Mesodermal cell (in vitro differentiated cells): ENCODE measurements around the gene SEMA3F.

Experiments used
- H3K27ac ChIP-seq: 2 replicates; pipeline ENCODE4 v1.7.0; 2013; ENCODE audit warnings: mild to moderate bottlenecking, low read depth, low read length, moderate library complexity; ENCODE audit not compliant: severe bottlenecking
- H3K36me3 ChIP-seq: 2 replicates; pipeline ENCODE4 v1.7.1; 2013; ENCODE audit warnings: mild to moderate bottlenecking, low read length, moderate library complexity; ENCODE audit not compliant: control insufficient read depth, insufficient read depth
- H3K4me1 ChIP-seq: one replicate; pipeline ENCODE4 v1.7.1; 2013; ENCODE audit warnings: mild to moderate bottlenecking, low read length; ENCODE audit not compliant: insufficient read depth, control insufficient read depth, poor library complexity, severe bottlenecking
- H3K4me3 ChIP-seq: 2 replicates; pipeline ENCODE4 v1.7.0; 2013; ENCODE audit warnings: low read length, control low read depth, mild to moderate bottlenecking; ENCODE audit not compliant: insufficient read depth, poor library complexity, severe bottlenecking; ENCODE audit errors: extremely low read depth
- H3K9me3 ChIP-seq: 2 replicates; pipeline ENCODE4 v1.7.1; 2013; ENCODE audit warnings: mild to moderate bottlenecking, low read length, moderate library complexity; ENCODE audit not compliant: control insufficient read depth
- WGBS, 2 experiments: methylation state at CpG; one replicate each; pipeline ENCODE4 v1.1.5; 2013; ENCODE audit warnings: missing lambda C conversion rate in 2 of 2; ENCODE audit not compliant: insufficient coverage in 2 of 2; 5-methylcytosine and 5-hydroxymethylcytosine counted together

Gene SEMA3F

GRCh38 chr3:50133283-50133615 lies 21.9 kb upstream of the SEMA3F start:
- Histone ChIP-seq H3K9me3 (no peaks in the 10 kb centered on the region), H3K4me3 (no peak overlapping the region), H3K4me1 (peaks cover 13% of the 10 kb centered on the region), H3K27ac (no peak overlapping the region), H3K36me3 (no peaks in the 10 kb centered on the region)
- WGBS, 2 experiments = 77 to 80% methylated on average over 4 of the region's 4 CpGs

GRCh38 chr3:50134367-50134766 lies 20.8 kb upstream of the SEMA3F start:
- H3K4me3 ChIP-seq = no peak overlapping the region
- H3K9me3 ChIP-seq = no peaks in the 10 kb centered on the region
- H3K36me3 ChIP-seq = no peaks in the 10 kb centered on the region
- H3K27ac ChIP-seq = no peak overlapping the region
- WGBS, 2 experiments = 50% methylated on average over 1 of the region's 2 CpGs; no CpG with 5 or more reads in 1 of the 2 experiments
- H3K4me1 ChIP-seq = peaks cover 24% of the 10 kb centered on the region

GRCh38 chr3:50135964-50136363 lies 19.2 kb upstream of the SEMA3F start:
- Histone ChIP-seq H3K9me3 (no peaks in the 10 kb centered on the region), H3K4me1 (peaks cover 30% of the 10 kb centered on the region), H3K27ac (no peak overlapping the region), H3K36me3 (no peaks in the 10 kb centered on the region), H3K4me3 (no peak overlapping the region)
- 100% methylated on average over 3 to 5 of the region's 5 CpGs for WGBS, 2 experiments

GRCh38 chr3:50136714-50137405 lies 18.3 kb upstream of the SEMA3F start:
- no peak overlapping the region for H3K27ac ChIP-seq
- no peaks in the 10 kb centered on the region for H3K9me3 ChIP-seq
- WGBS, 2 experiments = 73 to 80% methylated on average over 4 to 5 of the region's 6 CpGs
- H3K4me1 ChIP-seq = peaks cover 30% of the 10 kb centered on the region
- H3K4me3 ChIP-seq = no peak overlapping the region
- no peaks in the 10 kb centered on the region for H3K36me3 ChIP-seq

GRCh38 chr3:50137531-50137930 lies 17.6 kb upstream of the SEMA3F start:
- 86 to 90% methylated on average over 4 to 5 of the region's 6 CpGs for WGBS, 2 experiments
- Histone ChIP-seq H3K9me3 (no peaks in the 10 kb centered on the region), H3K4me3 (no peak overlapping the region), H3K4me1 (peaks cover 30% of the 10 kb centered on the region), H3K27ac (no peak overlapping the region), H3K36me3 (no peaks in the 10 kb centered on the region)

- WGBS, 2 experiments = 12 to 16% methylated on average over 9 to 10 of the region's 13 CpGs
- Histone ChIP-seq H3K36me3 (no peaks in the 10 kb centered on the region), H3K27ac (peak overlapping the region; percentile 16), H3K4me3 (peak overlapping the region; percentile 6), H3K9me3 (no peaks in the 10 kb centered on the region), H3K4me1 (peaks cover 27% of the 10 kb centered on the region)
These were observed 16.6 kb upstream of the SEMA3F start for GRCh38 chr3:50138266-50139200.

GRCh38 chr3:50139308-50139707 lies 15.8 kb upstream of the SEMA3F start:
- WGBS, 2 experiments = 47 to 57% methylated on average over 2 to 6 of the region's 6 CpGs
- Histone ChIP-seq H3K4me3 (no peak overlapping the region), H3K4me1 (peaks cover 27% of the 10 kb centered on the region), H3K27ac (no peak overlapping the region), H3K9me3 (no peaks in the 10 kb centered on the region), H3K36me3 (no peaks in the 10 kb centered on the region)

GRCh38 chr3:50139718-50140423 lies 15.3 kb upstream of the SEMA3F start:
- whole genome bisulfite sequencing, 2 experiments = 95 to 96% methylated on average over 13 of the region's 13 CpGs
- no peaks in the 10 kb centered on the region for H3K9me3 ChIP-seq
- H3K27ac ChIP-seq = no peak overlapping the region
- no peaks in the 10 kb centered on the region for H3K36me3 ChIP-seq
- peaks cover 27% of the 10 kb centered on the region for H3K4me1 ChIP-seq
- H3K4me3 ChIP-seq = no peak overlapping the region

- H3K36me3 ChIP-seq = no peaks in the 10 kb centered on the region
- H3K27ac ChIP-seq = no peak overlapping the region
- H3K4me1 ChIP-seq = peaks cover 27% of the 10 kb centered on the region
- WGBS, 2 experiments = 95 to 96% methylated on average over 11 to 12 of the region's 12 CpGs
- H3K4me3 ChIP-seq = no peak overlapping the region
- no peaks in the 10 kb centered on the region for H3K9me3 ChIP-seq
These were observed 14.1 kb upstream of the SEMA3F start for GRCh38 chr3:50140990-50141389.

- 70 to 86% methylated on average over 1 of the region's 3 CpGs for WGBS, 2 experiments
- Histone ChIP-seq H3K36me3 (no peaks in the 10 kb centered on the region), H3K9me3 (no peaks in the 10 kb centered on the region), H3K4me1 (peaks cover 9% of the 10 kb centered on the region), H3K27ac (no peak overlapping the region), H3K4me3 (no peak overlapping the region)
These were observed 8.7 kb upstream of the SEMA3F start for GRCh38 chr3:50146316-50146901.
